Esophagus squamous epithelium (tissue), 5 donors: ENCODE data around the gene BBX. TPM values are rescaled to one million over a fixed set of nuclear protein-coding genes. Genes with fewer than 3 reads are reported as not detected.

Experiments
- DNase-seq: peaks from one replicate; lab custom pipeline; 2025; lab: John Stamatoyannopoulos, UW
- H3K27ac ChIP-seq, 4 donors: fragments of 200-600 bp; sonication (generic); one replicate each; pipeline ENCODE4 v1.5.1; 2016 to 2019; ENCODE audit warnings: mild to moderate bottlenecking in 1 of 4
- H3K27me3 ChIP-seq, 4 donors: fragments of 200-600 bp; sonication (generic); 1 replicate in 3 of 4; 2 replicates in 1 of 4; pipeline versions ENCODE4 v1.5.1 to v1.6.0; 2017 to 2021; ENCODE audit warnings: antibody characterized with exemption in 1 of 4
- H3K36me3 ChIP-seq, 3 donors: fragments of 200-600 bp; sonication (generic); one replicate each; pipeline ENCODE4 v1.5.1; 2016 to 2019
- H3K4me1 ChIP-seq, 3 donors: fragments of 200-600 bp; sonication (generic); one replicate each; pipeline ENCODE4 v1.5.1; 2017 to 2019
- H3K4me3 ChIP-seq, 4 donors: fragments of 200-600 bp; sonication (generic); 1 replicate in 3 of 4; 2 replicates in 1 of 4; pipeline ENCODE4 v1.5.1; 2016 to 2019; ENCODE audit warnings: mild to moderate bottlenecking in 2 of 4, moderate library complexity in 1 of 4
- H3K9me3 ChIP-seq, 3 donors: fragments of 200-600 bp; sonication (generic); one replicate each; pipeline ENCODE4 v1.5.1; 2016 to 2019
- POLR2A ChIP-seq, 4 donors: fragments of 450-650 bp; IDR thresholded peaks; one replicate each; pipeline ENCODE4 v1.6.1; 2017; ENCODE audit warnings: antibody characterized with exemption in 4 of 4, mild to moderate bottlenecking in 4 of 4, moderate library complexity in 3 of 4
- WGBS, 2 donors: methylation state at CpG; one replicate each; pipeline ENCODE4 v1.1.5; 2018; 5-methylcytosine and 5-hydroxymethylcytosine counted together
- intact Hi-C: fragments of 100-400 bp; cut with DNase I; formaldehyde crosslinking; loops from one replicate; pipeline ENCODE4 v1.15.0; 2022
- total RNA-seq, 4 donors: library from RNA; depleted of rRNA; stranded (reverse); fragments of >200 nt; gene quantifications; one replicate each; pipeline ENCODE4 v1.1.0, GENCODE V29; 2016
- TF ChIP-seq, protein P1 (sequence below), 6 experiments: fragments of 450-650 bp in 4 of 6; fragments of 200-600 bp in 2 of 6; sonication (generic) in 2 of 6; IDR thresholded peaks; one replicate each; pipeline ENCODE4 v1.5.1; 2016 to 2019; ENCODE audit warnings: antibody characterized with exemption in 6 of 6, mild to moderate bottlenecking in 4 of 6, moderate library complexity in 4 of 6
- donor health status: DM: yes; HTN: yes; CAD: no.

BBX gene
- total RNA-seq, 4 donors from 2014 or later = 12.5 to 49.5 (median 35.8) TPM

GRCh38 chr3:107619549-107619948, 96.8 kb downstream of the BBX start:
- intact Hi-C loops = no loop called here
- H3K27me3 ChIP-seq = no peaks in the 10 kb centered on the region
- no peak for DNase-seq
- H3K36me3 ChIP-seq = no peaks in the 10 kb centered on the region
- 74 to 76% methylated on average over 2 of the region's 2 CpGs for WGBS, 2 donors
- no peaks in the 10 kb centered on the region for H3K9me3 ChIP-seq
- H3K4me3 ChIP-seq = no peak overlapping the region
- H3K4me1 ChIP-seq = no peaks in the 10 kb centered on the region
- TF ChIP-seq, protein P1, sequence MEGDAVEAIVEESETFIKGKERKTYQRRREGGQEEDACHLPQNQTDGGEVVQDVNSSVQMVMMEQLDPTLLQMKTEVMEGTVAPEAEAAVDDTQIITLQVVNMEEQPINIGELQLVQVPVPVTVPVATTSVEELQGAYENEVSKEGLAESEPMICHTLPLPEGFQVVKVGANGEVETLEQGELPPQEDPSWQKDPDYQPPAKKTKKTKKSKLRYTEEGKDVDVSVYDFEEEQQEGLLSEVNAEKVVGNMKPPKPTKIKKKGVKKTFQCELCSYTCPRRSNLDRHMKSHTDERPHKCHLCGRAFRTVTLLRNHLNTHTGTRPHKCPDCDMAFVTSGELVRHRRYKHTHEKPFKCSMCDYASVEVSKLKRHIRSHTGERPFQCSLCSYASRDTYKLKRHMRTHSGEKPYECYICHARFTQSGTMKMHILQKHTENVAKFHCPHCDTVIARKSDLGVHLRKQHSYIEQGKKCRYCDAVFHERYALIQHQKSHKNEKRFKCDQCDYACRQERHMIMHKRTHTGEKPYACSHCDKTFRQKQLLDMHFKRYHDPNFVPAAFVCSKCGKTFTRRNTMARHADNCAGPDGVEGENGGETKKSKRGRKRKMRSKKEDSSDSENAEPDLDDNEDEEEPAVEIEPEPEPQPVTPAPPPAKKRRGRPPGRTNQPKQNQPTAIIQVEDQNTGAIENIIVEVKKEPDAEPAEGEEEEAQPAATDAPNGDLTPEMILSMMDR (IDR thresholded peaks at IDR 0.05) = no peak
- TF ChIP-seq POLR2A (IDR thresholded peaks at IDR 0.05) = no peak
- no peak overlapping the region for H3K27ac ChIP-seq

- H3K4me3 ChIP-seq = no peak overlapping the region
- DNase-seq = no peak
- intact Hi-C loops = no loop called here
- no peaks in the 10 kb centered on the region for H3K9me3 ChIP-seq
- no peaks in the 10 kb centered on the region for H3K36me3 ChIP-seq
- H3K27me3 ChIP-seq = no peaks in the 10 kb centered on the region
- H3K27ac ChIP-seq = no peak overlapping the region
- TF ChIP-seq, protein P1 (IDR thresholded peaks at IDR 0.05) = no peak
- TF ChIP-seq POLR2A (IDR thresholded peaks at IDR 0.05) = no peak
- no peaks in the 10 kb centered on the region for H3K4me1 ChIP-seq
- WGBS, 2 donors = 100% methylated on average over 2 of the region's 3 CpGs
Observed at GRCh38 chr3:107620534-107620933, 97.8 kb downstream of the BBX start.

GRCh38 chr3:107621465-107621864, 98.7 kb downstream of the BBX start:
- no peak overlapping the region for H3K4me3 ChIP-seq
- DNase-seq = no peak
- WGBS, 2 donors = 77 to 84% methylated on average over 3 of the region's 3 CpGs

GRCh38 chr3:107627962-107628542, 105.3 kb downstream of the BBX start:
- Histone ChIP-seq H3K36me3 (no peaks in the 10 kb centered on the region), H3K9me3 (no peaks in the 10 kb centered on the region), H3K27me3 (no peaks in the 10 kb centered on the region), H3K4me1 (no peaks in the 10 kb centered on the region), H3K27ac (no peak overlapping the region), H3K4me3 (no peak overlapping the region)
- TF ChIP-seq, protein P1 (IDR thresholded peaks at IDR 0.05) = no peak
- TF ChIP-seq POLR2A (IDR thresholded peaks at IDR 0.05) = no peak
- no peak for DNase-seq
- intact Hi-C loops = no loop called here

More at GRCh38 chr3:107621465-107621864, 98.7 kb downstream of the BBX start:
- H3K9me3 ChIP-seq = no peaks in the 10 kb centered on the region
- TF ChIP-seq POLR2A (IDR thresholded peaks at IDR 0.05) = no peak
- TF ChIP-seq, protein P1 (IDR thresholded peaks at IDR 0.05) = no peak
- no peaks in the 10 kb centered on the region for H3K27me3 ChIP-seq
- no peak overlapping the region for H3K27ac ChIP-seq
- H3K36me3 ChIP-seq = no peaks in the 10 kb centered on the region
- H3K4me1 ChIP-seq = no peaks in the 10 kb centered on the region
- intact Hi-C loops = no loop called here

DNA sequence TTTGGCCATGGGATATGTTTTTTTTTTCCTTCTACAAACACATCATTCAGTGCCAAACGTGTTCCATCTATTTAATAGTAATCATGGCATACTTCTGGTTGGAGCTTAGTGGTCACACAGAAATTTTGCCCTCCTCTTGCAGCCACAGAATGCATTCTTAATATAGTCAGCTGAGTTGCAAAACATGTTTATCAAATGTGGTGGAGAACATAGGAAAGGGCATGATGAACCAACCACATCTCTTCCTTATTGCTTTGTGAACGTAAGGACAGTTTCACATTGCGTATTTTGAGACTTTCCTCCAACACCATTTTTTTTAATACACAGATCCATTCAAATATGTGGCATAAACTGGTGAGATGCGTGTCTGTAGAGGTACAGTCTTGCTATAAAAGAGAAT, 106.8 kb downstream of the BBX start:
- no peaks in the 10 kb centered on the region for H3K36me3 ChIP-seq
- DNase-seq = no peak
- no peak overlapping the region for H3K4me3 ChIP-seq
- TF ChIP-seq, protein P1 (IDR thresholded peaks at IDR 0.05) = no peak
- whole genome bisulfite sequencing, 2 donors = 78 to 91% methylated on average over 4 of the region's 4 CpGs
- H3K4me1 ChIP-seq = peaks cover 0 to 4% (median 0%) of the 10 kb centered on the region in 3 donors
- no peak overlapping the region for H3K27ac ChIP-seq
- H3K27me3 ChIP-seq = no peaks in the 10 kb centered on the region
- intact Hi-C loops = no loop called here
- H3K9me3 ChIP-seq = no peaks in the 10 kb centered on the region
